CD4-positive, alpha-beta T cell (primary cell): ENCODE data around the gene HMGN2. TPM values are rescaled to one million over a fixed set of nuclear protein-coding genes. Genes with fewer than 3 reads are reported as not detected.

ENCODE experiments used
- ATAC-seq: fragments of 200-7000 bp; cut with Tn5 transposase; one replicate; pipeline ENCODE4 v1.10.0; 2022; ENCODE audit warnings: mild to moderate bottlenecking; ENCODE audit not compliant: poor library complexity
- CTCF ChIA-PET: fragments of 350-600 bp; sonication (Branson Sonifier 250); formaldehyde crosslinking; loops from one replicate; lab custom pipeline; 2021; ENCODE audit warnings: antibody characterized with exemption, inconsistent platforms; lab: Charles Lee
- POLR2A ChIA-PET: fragments of 350-600 bp; sonication (Branson Sonifier 250); formaldehyde crosslinking; loops from one replicate; lab custom pipeline; 2021; ENCODE audit warnings: antibody characterized with exemption, inconsistent platforms; lab: Charles Lee
- DNase-seq, 14 experiments: peaks; one replicate each; pipeline ENCODE4 v3.0.0-alpha.2; 2013 to 2020; ENCODE audit warnings: mixed read lengths in 2 of 14
- H3K27ac ChIP-seq, 2 donors: one replicate each; pipeline versions ENCODE4 v1.5.1 to v1.7.0; 2013; ENCODE audit warnings: low read length in 2 of 2, low read depth in 1 of 2, mild to moderate bottlenecking in 1 of 2
- H3K27me3 ChIP-seq, 2 experiments: 1 replicate in 1 of 2; 2 replicates in 1 of 2; pipeline versions ENCODE4 v1.6.1 to v1.7.0; 2013; ENCODE audit warnings: low read length in 2 of 2, control low read depth in 1 of 2, mild to moderate bottlenecking in 1 of 2, moderate library complexity in 1 of 2; ENCODE audit not compliant: insufficient read depth in 2 of 2, control insufficient read depth in 1 of 2
- H3K36me3 ChIP-seq: one replicate; pipeline ENCODE4 v1.6.1; 2013; ENCODE audit warnings: low read length, control low read depth; ENCODE audit not compliant: insufficient read depth
- H3K4me1 ChIP-seq: one replicate; pipeline ENCODE4 v1.6.1; 2013; ENCODE audit warnings: low read length, control low read depth; ENCODE audit not compliant: insufficient read depth
- H3K4me3 ChIP-seq: one replicate; pipeline ENCODE4 v1.5.1; 2013; ENCODE audit warnings: mild to moderate bottlenecking, low read length, moderate library complexity
- H3K9me3 ChIP-seq, 2 experiments: 1 replicate in 1 of 2; 2 replicates in 1 of 2; pipeline versions ENCODE4 v1.6.1 to v1.7.0; 2013; ENCODE audit warnings: low read length in 2 of 2, mild to moderate bottlenecking in 2 of 2, control low read depth in 1 of 2, moderate library complexity in 1 of 2; ENCODE audit not compliant: control insufficient read depth in 1 of 2, insufficient read depth in 1 of 2
- H3K27ac Mint-ChIP-seq: one replicate; pipeline ENCODE4 v1.8.0; 2020; ENCODE audit warnings: mixed read lengths
- H3K27me3 Mint-ChIP-seq: one replicate; pipeline ENCODE4 v1.8.0; 2021; ENCODE audit warnings: mixed read lengths
- H3K36me3 Mint-ChIP-seq: one replicate; pipeline ENCODE4 v1.8.0; 2021; ENCODE audit warnings: low read depth, mixed read lengths
- H3K4me1 Mint-ChIP-seq: one replicate; pipeline ENCODE4 v1.8.0; 2021; ENCODE audit warnings: low read depth, mixed read lengths
- H3K4me3 Mint-ChIP-seq: one replicate; pipeline ENCODE4 v1.8.0; 2020; ENCODE audit warnings: mild to moderate bottlenecking, mixed read lengths
- H3K9me3 Mint-ChIP-seq: one replicate; pipeline ENCODE4 v1.8.0; 2020; ENCODE audit warnings: mixed read lengths
- CTCF ChIP-seq: fragments of 200-600 bp; IDR thresholded peaks from one replicate; pipeline ENCODE4 v1.8.0; 2022; ENCODE audit warnings: antibody characterized with exemption, mild to moderate bottlenecking
- intact Hi-C, 2 experiments: fragments of 100-400 bp; cut with DNase I in 1 of 2; cut with micrococcal nuclease in 1 of 2; formaldehyde crosslinking; loops; one replicate each; pipeline versions ENCODE4 v1.15.1 to v1.9.0; 2023 to 2025; cut with DNase I, micrococcal nuclease
- total RNA-seq, 174 experiments: library from RNA in 2 of 174; stranded (reverse) in 2 of 174; gene quantifications; one replicate each; pipeline ENCODE4 v1.2.3 and lab custom pipeline; 2021 to 2026

Gene HMGN2
- total RNA-seq, 2 experiments from 2014 or later: 323 to 330 TPM

GRCh38 chr1:26475989-26476388 lies 3.7 kb downstream of the HMGN2 start:
- Mint-ChIP-seq H3K4me3 (peak overlapping the region; percentile 45), H3K27ac (peak overlapping the region; percentile 60), H3K9me3 (no peaks in the 10 kb centered on the region), H3K4me1 (peaks cover 47% of the 10 kb centered on the region), H3K27me3 (no peaks in the 10 kb centered on the region), H3K36me3 (peaks cover 73% of the 10 kb centered on the region)
- Histone ChIP-seq H3K4me3 (no peak overlapping the region), H3K9me3 (no peaks in the 10 kb centered on the region), H3K36me3 (peaks cover 47% of the 10 kb centered on the region), H3K27ac (no peak overlapping the region), H3K27me3 (no peaks in the 10 kb centered on the region), H3K4me1 (peaks cover 26% of the 10 kb centered on the region)
- DNase-seq: no peak
- POLR2A ChIA-PET: interaction anchor here (1.2 to 1.4 kb wide), 2 partner anchors 25 to 412 kb away, joined by 3 read pairs; no protein-coding TSS in a partner anchor
- intact Hi-C loops: no loop called here
- ATAC-seq: no peak
- TF ChIP-seq CTCF: no peak
- CTCF ChIA-PET: no interaction called here

DNA sequence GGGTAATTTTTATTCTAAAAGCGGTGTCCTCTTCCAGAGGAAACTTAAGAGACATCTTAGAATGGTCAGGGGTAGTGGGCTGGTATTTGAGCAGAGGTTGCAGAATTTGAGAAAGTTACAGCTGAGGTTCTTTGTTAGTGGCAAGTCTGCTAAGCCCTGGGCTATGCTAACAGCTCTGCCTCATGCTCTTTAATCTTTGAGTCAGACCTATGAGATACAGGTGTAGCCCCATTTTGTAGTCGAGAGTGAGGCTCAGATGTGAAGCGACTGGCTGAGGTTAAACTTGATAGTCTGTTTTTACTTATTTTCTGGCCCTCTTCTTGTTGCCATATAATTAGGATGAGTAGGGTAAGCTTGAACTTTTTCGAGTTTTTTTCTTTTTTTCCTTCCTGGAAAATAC lies 4.7 kb downstream of the HMGN2 start:
- H3K9me3 ChIP-seq: no peaks in the 10 kb centered on the region
- H3K36me3 ChIP-seq: peaks cover 47% of the 10 kb centered on the region
- CTCF ChIA-PET: no interaction called here
- H3K4me3 ChIP-seq: no peak overlapping the region
- Mint-ChIP-seq H3K27me3 (no peaks in the 10 kb centered on the region), H3K9me3 (no peaks in the 10 kb centered on the region), H3K4me3 (no peak overlapping the region), H3K4me1 (peaks cover 37% of the 10 kb centered on the region), H3K27ac (no peak overlapping the region), H3K36me3 (peaks cover 74% of the 10 kb centered on the region)
- peaks cover 17% of the 10 kb centered on the region for H3K4me1 ChIP-seq
- POLR2A ChIA-PET: interaction anchor here (1.2 kb wide), 1 partner anchor 411 kb away, joined by 3 read pairs; no protein-coding TSS in a partner anchor
- DNase-seq (no peak), ATAC-seq (no peak)
- no peaks in the 10 kb centered on the region for H3K27me3 ChIP-seq
- no peak overlapping the region for H3K27ac ChIP-seq
- TF ChIP-seq CTCF: no peak
- intact Hi-C loops: no loop called here

GRCh38 chr1:26477446-26478152 lies 5.4 kb downstream of the HMGN2 start:
- ATAC-seq: no peak
- Histone ChIP-seq H3K4me3 (no peak overlapping the region), H3K27me3 (no peaks in the 10 kb centered on the region), H3K36me3 (peaks cover 47% of the 10 kb centered on the region), H3K27ac (peak overlapping the region in 1 of 2 donors; percentile 9), H3K4me1 (peaks cover 15% of the 10 kb centered on the region), H3K9me3 (no peaks in the 10 kb centered on the region)
- no peak for TF ChIP-seq CTCF
- H3K27me3 Mint-ChIP-seq: no peaks in the 10 kb centered on the region
- peak overlapping the region; percentile 19 for H3K27ac Mint-ChIP-seq
- intact Hi-C loops: no loop called here
- DNase-seq: no peak
- no peaks in the 10 kb centered on the region for H3K9me3 Mint-ChIP-seq
- ChIA-PET POLR2A (no interaction called here), CTCF (no interaction called here)
- H3K4me3 Mint-ChIP-seq: peak overlapping the region; percentile 36
- H3K4me1 Mint-ChIP-seq: peaks cover 36% of the 10 kb centered on the region
- H3K36me3 Mint-ChIP-seq: peaks cover 72% of the 10 kb centered on the region
